ENCODE data around the gene TARP.

The TARP gene

GRCh38 chr7:38273286-38273995, at the start of gene TARP:
Gene TARP, minus strand, starts transcription at chr7:38273636.
- Histone ChIP-seq H3K27ac (ENCODE audit: low read length) (no peak within 1 kb of the TSS), H3K4me1 (ENCODE audit: control insufficient read depth, insufficient read depth, low read length) (no peaks in the 10 kb centered on the region), H3K4me3 (ENCODE audit: low read length) (no peak within 1 kb of the TSS), H3K27me3 (ENCODE audit: control insufficient read depth, insufficient read depth) (no peaks in the 10 kb centered on the region), H3K9me3 (ENCODE audit: control insufficient read depth, low read length) (no peaks in the 10 kb centered on the region)
- WGBS = 92% methylated on average over 2 of the region's 2 CpGs
- DNase-seq = no peak
- intact Hi-C loops (cut with DNase I) = no loop called here
- no peak for ATAC-seq

GRCh38 chr7:38323156-38323555, 49.7 kb upstream of the TARP start:
- Histone ChIP-seq H3K27ac (ENCODE audit: low read length) (no peak overlapping the region), H3K27me3 (ENCODE audit: control insufficient read depth, insufficient read depth) (no peaks in the 10 kb centered on the region), H3K9me3 (ENCODE audit: control insufficient read depth, low read length) (no peaks in the 10 kb centered on the region), H3K4me3 (ENCODE audit: low read length) (no peak overlapping the region), H3K4me1 (ENCODE audit: control insufficient read depth, insufficient read depth, low read length) (no peaks in the 10 kb centered on the region)
- 80% methylated on average over 3 of the region's 3 CpGs for WGBS
- ATAC-seq (no peak), DNase-seq (no peak)
- intact Hi-C loops (cut with DNase I) = loop anchor here in 1 of 4 donors (10.0 kb wide), 1 partner anchor 218 kb away; no protein-coding TSS in a partner anchor

- 95% methylated on average over 5 of the region's 5 CpGs for WGBS
- no peak overlapping the region for H3K4me3 ChIP-seq (ENCODE audit: low read length)
- H3K27me3 ChIP-seq (ENCODE audit: control insufficient read depth, insufficient read depth) = no peaks in the 10 kb centered on the region
- ATAC-seq = no peak
- H3K4me1 ChIP-seq (ENCODE audit: control insufficient read depth, insufficient read depth, low read length) = no peaks in the 10 kb centered on the region
- no peak for DNase-seq
- H3K9me3 ChIP-seq (ENCODE audit: control insufficient read depth, low read length) = no peaks in the 10 kb centered on the region
- intact Hi-C loops (cut with DNase I) = loop anchor here in 1 of 4 donors (10.0 kb wide), 1 partner anchor 218 kb away; no protein-coding TSS in a partner anchor
- H3K27ac ChIP-seq (ENCODE audit: low read length) = no peak overlapping the region
These were observed 49.0 kb upstream of the TARP start for GRCh38 chr7:38322461-38322860.

GRCh38 chr7:38321967-38322366, 48.5 kb upstream of the TARP start:
- DNase-seq = no peak
- 94% methylated on average over 2 of the region's 2 CpGs for WGBS
- H3K4me3 ChIP-seq (ENCODE audit: low read length) = no peak overlapping the region
- intact Hi-C loops (cut with DNase I) = loop anchor here in 1 of 4 donors (10.0 kb wide), 1 partner anchor 217 kb away; no protein-coding TSS in a partner anchor
- no peaks in the 10 kb centered on the region for H3K9me3 ChIP-seq (ENCODE audit: control insufficient read depth, low read length)
- H3K4me1 ChIP-seq (ENCODE audit: control insufficient read depth, insufficient read depth, low read length) = no peaks in the 10 kb centered on the region
- no peak overlapping the region for H3K27ac ChIP-seq (ENCODE audit: low read length)
- no peak for ATAC-seq
- no peaks in the 10 kb centered on the region for H3K27me3 ChIP-seq (ENCODE audit: control insufficient read depth, insufficient read depth)

- H3K4me3 ChIP-seq (ENCODE audit: low read length) = no peak overlapping the region
- DNase-seq (no peak), ATAC-seq (no peak)
- intact Hi-C loops (cut with DNase I) = loop anchor here in 1 of 4 donors (10.0 kb wide), 1 partner anchor 217 kb away; no protein-coding TSS in a partner anchor
- H3K4me1 ChIP-seq (ENCODE audit: control insufficient read depth, insufficient read depth, low read length) = no peaks in the 10 kb centered on the region
- 56% methylated on average over 3 of the region's 3 CpGs for WGBS
- no peak overlapping the region for H3K27ac ChIP-seq (ENCODE audit: low read length)
- H3K27me3 ChIP-seq (ENCODE audit: control insufficient read depth, insufficient read depth) = no peaks in the 10 kb centered on the region
- no peaks in the 10 kb centered on the region for H3K9me3 ChIP-seq (ENCODE audit: control insufficient read depth, low read length)
These were observed 48.1 kb upstream of the TARP start for GRCh38 chr7:38321515-38321944.

GRCh38 chr7:38321050-38321449, 47.6 kb upstream of the TARP start:
- Histone ChIP-seq H3K4me1 (ENCODE audit: control insufficient read depth, insufficient read depth, low read length) (no peaks in the 10 kb centered on the region), H3K27ac (ENCODE audit: low read length) (no peak overlapping the region), H3K9me3 (ENCODE audit: control insufficient read depth, low read length) (no peaks in the 10 kb centered on the region), H3K27me3 (ENCODE audit: control insufficient read depth, insufficient read depth) (no peaks in the 10 kb centered on the region), H3K4me3 (ENCODE audit: low read length) (no peak overlapping the region)
- DNase-seq (no peak), ATAC-seq (no peak)
- intact Hi-C loops (cut with DNase I) = loop anchor here in 1 of 4 donors (10.0 kb wide), 1 partner anchor 216 kb away; no protein-coding TSS in a partner anchor

- DNase-seq (no peak), ATAC-seq (no peak)
- H3K27me3 ChIP-seq (ENCODE audit: control insufficient read depth, insufficient read depth) = no peaks in the 10 kb centered on the region
- WGBS = 83% methylated on average over 2 of the region's 2 CpGs
- no peaks in the 10 kb centered on the region for H3K4me1 ChIP-seq (ENCODE audit: control insufficient read depth, insufficient read depth, low read length)
- H3K4me3 ChIP-seq (ENCODE audit: low read length) = no peak overlapping the region
- no peak overlapping the region for H3K27ac ChIP-seq (ENCODE audit: low read length)
- intact Hi-C loops (cut with DNase I) = loop anchor here (5.0 to 10.0 kb wide), 3 partner anchors 98 to 215 kb away; no protein-coding TSS in a partner anchor
- no peaks in the 10 kb centered on the region for H3K9me3 ChIP-seq (ENCODE audit: control insufficient read depth, low read length)
These were observed 46.4 kb upstream of the TARP start for GRCh38 chr7:38319873-38320272.

GRCh38 chr7:38318803-38319416, 45.5 kb upstream of the TARP start:
- H3K27ac ChIP-seq (ENCODE audit: low read length) = no peak overlapping the region
- H3K9me3 ChIP-seq (ENCODE audit: control insufficient read depth, low read length) = no peaks in the 10 kb centered on the region
- DNase-seq (no peak), ATAC-seq (peak; percentile 74 to 90)
- no peaks in the 10 kb centered on the region for H3K27me3 ChIP-seq (ENCODE audit: control insufficient read depth, insufficient read depth)
- WGBS = 10% methylated on average over 4 of the region's 4 CpGs
- H3K4me1 ChIP-seq (ENCODE audit: control insufficient read depth, insufficient read depth, low read length) = no peaks in the 10 kb centered on the region
- H3K4me3 ChIP-seq (ENCODE audit: low read length) = no peak overlapping the region
- intact Hi-C loops (cut with DNase I) = loop anchor here (5.0 to 10.0 kb wide), 3 partner anchors 97 to 214 kb away; no protein-coding TSS in a partner anchor

- Histone ChIP-seq H3K9me3 (ENCODE audit: control insufficient read depth, low read length) (no peaks in the 10 kb centered on the region), H3K27me3 (ENCODE audit: control insufficient read depth, insufficient read depth) (no peaks in the 10 kb centered on the region), H3K4me1 (ENCODE audit: control insufficient read depth, insufficient read depth, low read length) (no peaks in the 10 kb centered on the region), H3K27ac (ENCODE audit: low read length) (no peak overlapping the region), H3K4me3 (ENCODE audit: low read length) (no peak overlapping the region)
- ATAC-seq (no peak), DNase-seq (no peak)
- intact Hi-C loops (cut with DNase I) = loop anchor here (5.0 to 10.0 kb wide), 3 partner anchors 96 to 213 kb away; no protein-coding TSS in a partner anchor
- WGBS = 64% methylated on average over 9 of the region's 9 CpGs
These were observed 44.8 kb upstream of the TARP start for GRCh38 chr7:38318241-38318640.

GRCh38 chr7:38317515-38317914, 44.1 kb upstream of the TARP start:
- Histone ChIP-seq H3K27ac (ENCODE audit: low read length) (no peak overlapping the region), H3K4me1 (ENCODE audit: control insufficient read depth, insufficient read depth, low read length) (no peaks in the 10 kb centered on the region), H3K9me3 (ENCODE audit: control insufficient read depth, low read length) (no peaks in the 10 kb centered on the region), H3K27me3 (ENCODE audit: control insufficient read depth, insufficient read depth) (no peaks in the 10 kb centered on the region), H3K4me3 (ENCODE audit: low read length) (no peak overlapping the region)
- DNase-seq (peak in 1 of 3 donors; percentile 45), ATAC-seq (peak in 1 of 2 donors; percentile 30)
- intact Hi-C loops (cut with DNase I) = loop anchor here (5.0 to 10.0 kb wide), 3 partner anchors 95 to 213 kb away; no protein-coding TSS in a partner anchor
- 70% methylated on average over 9 of the region's 9 CpGs for WGBS

- Histone ChIP-seq H3K27ac (ENCODE audit: low read length) (no peak overlapping the region), H3K9me3 (ENCODE audit: control insufficient read depth, low read length) (no peaks in the 10 kb centered on the region), H3K27me3 (ENCODE audit: control insufficient read depth, insufficient read depth) (no peaks in the 10 kb centered on the region), H3K4me1 (ENCODE audit: control insufficient read depth, insufficient read depth, low read length) (no peaks in the 10 kb centered on the region), H3K4me3 (ENCODE audit: low read length) (no peak overlapping the region)
- DNase-seq (no peak), ATAC-seq (no peak)
- WGBS = 85% methylated on average over 8 of the region's 8 CpGs
- intact Hi-C loops (cut with DNase I) = loop anchor here (5.0 to 10.0 kb wide), 3 partner anchors 95 to 212 kb away; no protein-coding TSS in a partner anchor
These were observed 43.4 kb upstream of the TARP start for GRCh38 chr7:38316733-38317360.

All from right cardiac atrium (tissue), 5 donors.